GM12878 (cell line): ENCODE results near the gene OR4D2. TPM values are rescaled to one million over a fixed set of nuclear protein-coding genes. Genes with fewer than 3 reads are reported as not detected.

Experiments used
- BACH1 ChIP-seq: fragments of 450-650 bp; IDR thresholded peaks from 2 replicates; pipeline ENCODE4 v1.6.1; 2017; ENCODE audit warnings: mild to moderate bottlenecking, borderline replicate concordance
- BCLAF1 ChIP-seq: fragments of 450-650 bp; IDR thresholded peaks from 2 replicates; pipeline ENCODE4 v1.6.1; 2017; ENCODE audit warnings: antibody characterized with exemption, mild to moderate bottlenecking, moderate library complexity
- EP300 ChIP-seq, 2 experiments: fragments of 150-350 bp in 1 of 2; IDR thresholded peaks; 2 replicates each; pipeline ENCODE4 v1.6.1; 2011 to 2012; ENCODE audit warnings: low read depth in 2 of 2, low read length in 2 of 2, borderline replicate concordance in 1 of 2, improper control_type of control experiment in 1 of 2, inconsistent platforms in 1 of 2; ENCODE audit not compliant: control insufficient read depth in 1 of 2
- KDM1A ChIP-seq: fragments of 200-600 bp; sonication (generic); IDR thresholded peaks from 2 replicates; pipeline ENCODE4 v1.6.1; 2016; ENCODE audit warnings: borderline replicate concordance
- MEF2A ChIP-seq: IDR thresholded peaks from 2 replicates; pipeline ENCODE4 v1.6.1; 2011; ENCODE audit warnings: low read depth, mild to moderate bottlenecking, low read length, moderate library complexity; ENCODE audit not compliant: insufficient read depth
- PAX8 ChIP-seq: fragments of 450-650 bp; IDR thresholded peaks from 2 replicates; pipeline ENCODE4 v1.6.1; 2017; ENCODE audit warnings: mild to moderate bottlenecking, moderate library complexity
- RUNX3 ChIP-seq: IDR thresholded peaks from 2 replicates; pipeline ENCODE4 v1.6.1; 2012; ENCODE audit warnings: low read length, inconsistent platforms
- ZNF622 ChIP-seq: fragments of 450-650 bp; IDR thresholded peaks from 2 replicates; pipeline ENCODE4 v1.6.1; 2017; ENCODE audit warnings: mild to moderate bottlenecking, inconsistent platforms
- polyA plus RNA-seq, 11 experiments: library from polyadenylated mRNA; depleted of rRNA in 4 of 11; unstranded in 6 of 11; stranded (reverse) in 5 of 11; fragments of >200 nt; fragmentation: Nextera tagmentation in 4 of 11; fragmentation: Illumina TruSeq in 1 of 11; extraction: Ambion mirVana in 4 of 11; extraction: Trizol in 1 of 11; gene quantifications; 1 replicate in 1 of 11; 2 replicates in 10 of 11; pipeline versions ENCODE4 v1.2.1 to v1.2.3, GENCODE V29; 2011 to 2016; ENCODE audit warnings: inconsistent platforms in 2 of 11, missing spikeins in 2 of 11, low read depth in 1 of 11
- total RNA-seq, 4 experiments: library from RNA; depleted of rRNA in 3 of 4; stranded (reverse); fragments of >200 nt in 3 of 4; fragmentation: Illumina TruSeq in 1 of 4; extraction: Trizol in 1 of 4; gene quantifications; 2 replicates each; pipeline versions ENCODE4 v1.2.1 to v1.2.3, GENCODE V29; 2013 to 2021
- TF ChIP-seq, protein P1 (sequence below): IDR thresholded peaks from 2 replicates; pipeline ENCODE4 v1.6.1; 2012; ENCODE audit warnings: mild to moderate bottlenecking, low read depth, low read length

The OR4D2 gene
- total and polyA plus RNA-seq, 10 of the 15 experiments (the other 5 are each of a cell fraction or from before 2014, with no cell fraction given), result 0.04 TPM; not detected in 9

- TF ChIP-seq ZNF622, result no peak
- no peak for TF ChIP-seq EP300 (IDR thresholded peaks at IDR 0.05; ENCODE audit: borderline replicate concordance in 1 of 2, control insufficient read depth in 1 of 2, low read depth in 2 of 2, low read length in 2 of 2)
- TF ChIP-seq BCLAF1, result no peak
- TF ChIP-seq, protein P1, sequence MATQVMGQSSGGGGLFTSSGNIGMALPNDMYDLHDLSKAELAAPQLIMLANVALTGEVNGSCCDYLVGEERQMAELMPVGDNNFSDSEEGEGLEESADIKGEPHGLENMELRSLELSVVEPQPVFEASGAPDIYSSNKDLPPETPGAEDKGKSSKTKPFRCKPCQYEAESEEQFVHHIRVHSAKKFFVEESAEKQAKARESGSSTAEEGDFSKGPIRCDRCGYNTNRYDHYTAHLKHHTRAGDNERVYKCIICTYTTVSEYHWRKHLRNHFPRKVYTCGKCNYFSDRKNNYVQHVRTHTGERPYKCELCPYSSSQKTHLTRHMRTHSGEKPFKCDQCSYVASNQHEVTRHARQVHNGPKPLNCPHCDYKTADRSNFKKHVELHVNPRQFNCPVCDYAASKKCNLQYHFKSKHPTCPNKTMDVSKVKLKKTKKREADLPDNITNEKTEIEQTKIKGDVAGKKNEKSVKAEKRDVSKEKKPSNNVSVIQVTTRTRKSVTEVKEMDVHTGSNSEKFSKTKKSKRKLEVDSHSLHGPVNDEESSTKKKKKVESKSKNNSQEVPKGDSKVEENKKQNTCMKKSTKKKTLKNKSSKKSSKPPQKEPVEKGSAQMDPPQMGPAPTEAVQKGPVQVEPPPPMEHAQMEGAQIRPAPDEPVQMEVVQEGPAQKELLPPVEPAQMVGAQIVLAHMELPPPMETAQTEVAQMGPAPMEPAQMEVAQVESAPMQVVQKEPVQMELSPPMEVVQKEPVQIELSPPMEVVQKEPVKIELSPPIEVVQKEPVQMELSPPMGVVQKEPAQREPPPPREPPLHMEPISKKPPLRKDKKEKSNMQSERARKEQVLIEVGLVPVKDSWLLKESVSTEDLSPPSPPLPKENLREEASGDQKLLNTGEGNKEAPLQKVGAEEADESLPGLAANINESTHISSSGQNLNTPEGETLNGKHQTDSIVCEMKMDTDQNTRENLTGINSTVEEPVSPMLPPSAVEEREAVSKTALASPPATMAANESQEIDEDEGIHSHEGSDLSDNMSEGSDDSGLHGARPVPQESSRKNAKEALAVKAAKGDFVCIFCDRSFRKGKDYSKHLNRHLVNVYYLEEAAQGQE, result no peak
- no peak for TF ChIP-seq RUNX3
- TF ChIP-seq BACH1, result no peak
- no peak for TF ChIP-seq MEF2A
- no peak for TF ChIP-seq KDM1A
- no peak for TF ChIP-seq PAX8
These were observed 13.1 kb upstream of the OR4D2 start (continued) for GRCh38 chr17:58153671-58154070.
